Fibroblast of gingiva (primary cell): ENCODE measurements around the gene NIT1.

Source experiments
- DNase-seq: peaks from one replicate; pipeline ENCODE4 v3.0.0-alpha.2; 2011; ENCODE audit warnings: low read depth

The NIT1 gene

DNA sequence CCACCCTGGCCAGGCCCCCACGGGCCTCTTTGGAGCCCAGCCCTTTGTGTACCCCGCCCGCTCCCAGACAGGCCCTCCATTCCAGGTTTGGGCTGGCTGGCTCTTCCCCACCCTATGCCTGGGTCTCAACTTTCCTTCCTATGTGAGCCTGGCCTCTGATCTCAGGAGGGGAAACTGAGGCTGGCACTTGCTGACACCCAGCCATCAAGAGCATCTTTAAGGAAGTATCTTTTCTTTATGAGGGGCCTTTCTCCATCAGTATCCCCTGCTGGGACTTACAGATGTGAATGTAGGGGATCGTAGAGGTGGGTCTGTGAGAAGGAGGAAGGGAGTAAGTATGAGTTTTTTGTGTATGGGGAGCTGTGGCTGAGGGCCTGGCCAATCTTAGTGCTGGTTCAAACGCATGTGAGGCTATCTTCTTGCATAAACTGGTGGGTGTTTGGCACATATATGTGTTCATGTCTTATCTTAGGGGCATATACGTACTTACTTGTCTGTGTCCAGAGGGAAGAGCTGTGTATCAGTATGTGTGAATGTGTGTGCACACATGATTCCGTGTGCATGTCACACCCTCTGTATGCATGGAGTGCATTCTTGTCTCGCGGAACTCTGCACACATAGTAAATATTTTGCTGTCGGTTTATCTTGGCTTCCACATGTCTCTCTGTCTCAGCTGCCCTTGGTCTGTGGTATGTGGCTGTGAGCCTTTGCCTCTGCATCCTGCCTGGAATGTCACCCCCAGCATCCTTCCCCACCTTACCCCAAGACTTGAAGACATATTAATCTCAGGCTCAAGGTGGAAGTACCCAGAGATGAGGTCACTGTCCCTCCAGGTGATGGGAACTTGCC is 33.9 kb upstream of the NIT1 start:
- no peak for DNase-seq

DNA sequence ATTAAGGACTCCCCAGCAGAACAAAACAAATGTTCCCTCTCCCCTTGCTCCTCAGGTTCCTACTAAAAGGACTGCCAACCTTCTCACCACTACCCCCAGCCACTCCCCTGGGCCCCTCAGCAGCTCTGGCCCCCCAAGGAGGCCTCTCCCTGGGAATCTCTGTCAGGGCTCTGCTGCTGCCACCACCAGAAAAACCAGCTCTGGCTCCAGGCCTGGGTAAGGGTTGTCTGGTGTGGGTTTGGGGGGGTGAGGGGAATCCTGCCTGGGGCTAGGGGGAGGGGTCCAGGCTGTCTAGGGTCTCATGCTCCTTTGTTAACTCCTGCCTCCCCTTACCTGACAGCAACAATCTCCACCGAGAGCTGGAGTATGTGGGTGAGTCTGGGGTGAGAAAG is 33.3 kb upstream of the NIT1 start:
- DNase-seq: no peak

DNA sequence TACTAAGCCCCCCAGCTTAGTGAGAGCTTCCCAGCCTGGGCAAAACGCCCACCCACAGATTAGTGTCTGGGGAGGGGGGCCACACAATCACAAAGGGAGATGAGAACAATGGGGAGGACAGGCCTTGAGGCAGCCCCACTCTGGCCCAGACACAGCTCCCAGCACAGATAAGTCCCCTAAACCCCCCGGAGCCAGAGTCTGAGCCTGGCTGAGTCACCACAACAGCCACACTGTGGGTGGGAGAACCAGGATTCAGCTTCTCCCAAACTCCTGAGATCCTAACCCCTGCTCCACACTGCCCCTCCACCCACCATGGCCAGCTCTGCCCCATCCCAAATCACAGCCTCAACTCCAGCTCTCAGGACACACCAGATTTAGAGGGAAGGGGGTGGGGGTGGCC is 32.7 kb upstream of the NIT1 start:
- no peak for DNase-seq

DNA sequence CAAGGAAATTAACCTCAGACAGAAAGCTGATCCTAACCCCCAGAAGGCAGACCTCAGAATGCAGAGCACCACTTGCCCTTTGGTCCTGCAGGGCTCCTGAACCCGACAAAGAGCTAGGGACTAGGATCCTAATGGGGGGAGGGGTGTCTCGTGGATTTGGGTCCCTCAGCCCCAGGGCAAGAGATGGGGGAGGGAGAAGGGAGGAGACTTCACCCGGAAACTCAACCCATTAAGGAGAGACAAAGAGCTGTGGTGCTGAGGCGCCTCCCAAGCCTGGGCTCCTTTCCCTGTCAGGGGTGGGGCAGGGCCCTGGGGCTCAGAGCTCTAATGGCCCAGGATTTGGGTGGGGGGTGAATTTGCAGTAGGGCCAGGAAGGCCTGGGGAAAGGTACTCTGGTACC is 31.4 kb upstream of the NIT1 start:
- no peak for DNase-seq

DNA sequence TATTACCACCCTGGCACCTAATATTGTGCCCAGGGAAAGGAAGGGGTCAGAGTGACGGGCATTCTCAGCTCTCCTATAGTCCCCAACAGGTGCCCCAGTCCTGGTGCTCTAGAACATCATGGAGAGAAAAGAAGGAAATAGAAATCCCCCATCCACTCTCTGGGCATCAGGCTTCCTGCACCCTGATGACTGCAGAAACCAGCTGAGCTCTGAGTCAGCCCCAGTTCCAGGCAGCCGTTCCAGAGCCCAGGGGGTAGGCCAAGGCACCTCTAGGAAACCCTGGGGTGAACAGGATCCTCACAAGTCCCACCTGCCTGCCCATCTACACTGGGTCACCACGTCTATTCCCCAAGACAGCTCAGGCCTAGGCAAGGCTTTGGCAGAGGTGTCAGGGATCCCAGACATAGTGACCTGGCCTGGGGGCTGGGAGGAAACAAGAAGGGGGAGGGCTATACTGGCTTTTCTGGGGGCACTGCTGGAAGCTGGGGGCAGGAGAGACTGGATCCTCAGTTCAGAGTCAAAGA is 29.3 kb upstream of the NIT1 start:
- DNase-seq: peak; percentile 12

DNA sequence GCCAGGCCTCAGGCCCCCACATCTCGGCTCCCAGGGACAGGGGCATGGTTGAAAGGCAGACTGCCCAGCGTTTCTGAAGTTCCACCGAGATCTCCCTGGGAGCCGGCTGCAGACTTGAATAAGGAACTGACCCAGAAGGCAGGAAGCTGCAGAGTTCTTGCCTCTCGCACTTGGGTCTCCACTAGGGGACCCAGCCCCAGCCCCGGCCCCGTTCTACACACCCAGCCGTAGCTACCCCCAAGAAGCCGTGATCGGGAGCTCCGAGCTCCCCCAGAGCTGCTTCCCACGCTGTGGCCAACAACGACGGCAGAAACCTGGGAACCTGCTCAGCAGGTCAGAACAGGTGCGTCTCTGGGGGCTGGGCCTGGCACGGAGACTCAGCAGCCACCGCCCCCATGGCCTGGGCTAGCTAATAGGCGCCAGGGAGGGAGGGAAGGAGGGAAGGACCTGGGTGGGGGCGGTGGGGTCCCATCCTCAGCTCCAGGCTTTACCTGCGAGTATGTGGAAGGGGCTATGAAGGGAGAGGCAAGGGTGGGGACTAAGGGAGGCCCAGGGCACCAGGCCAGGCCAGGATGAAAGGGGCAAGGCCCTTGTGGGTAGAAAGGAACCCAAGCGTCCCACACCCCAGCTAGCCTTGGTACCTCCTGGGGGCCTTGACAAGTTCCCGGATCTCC is 28.5 kb upstream of the NIT1 start, which contains the start of gene NECTIN4:
NECTIN4 (minus strand) TSS at position 308 of the 674 bp plus-strand sequence; CDS start at position 46, 262 bp downstream.
- DNase-seq: no peak

DNA sequence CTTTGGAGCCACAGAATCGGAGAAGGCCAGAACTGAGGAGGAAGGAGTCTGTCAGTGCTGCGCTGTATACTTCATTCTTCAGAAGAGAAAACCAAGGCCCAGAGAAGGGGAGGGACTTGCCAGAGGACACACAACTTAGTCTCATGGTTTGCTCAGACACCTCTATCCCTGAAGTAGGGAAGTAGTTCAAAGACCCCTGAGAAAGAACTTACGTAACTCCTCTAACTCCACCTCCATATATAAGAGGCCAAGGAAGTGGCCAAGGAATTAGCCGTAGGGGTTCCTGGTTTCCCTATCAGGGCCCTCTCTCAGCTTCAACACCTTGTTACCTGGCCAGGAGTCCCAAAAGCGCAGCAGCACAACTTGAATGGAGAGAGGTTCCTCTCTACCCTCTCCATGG is 28.0 kb upstream of the NIT1 start:
- DNase-seq: no peak

DNA sequence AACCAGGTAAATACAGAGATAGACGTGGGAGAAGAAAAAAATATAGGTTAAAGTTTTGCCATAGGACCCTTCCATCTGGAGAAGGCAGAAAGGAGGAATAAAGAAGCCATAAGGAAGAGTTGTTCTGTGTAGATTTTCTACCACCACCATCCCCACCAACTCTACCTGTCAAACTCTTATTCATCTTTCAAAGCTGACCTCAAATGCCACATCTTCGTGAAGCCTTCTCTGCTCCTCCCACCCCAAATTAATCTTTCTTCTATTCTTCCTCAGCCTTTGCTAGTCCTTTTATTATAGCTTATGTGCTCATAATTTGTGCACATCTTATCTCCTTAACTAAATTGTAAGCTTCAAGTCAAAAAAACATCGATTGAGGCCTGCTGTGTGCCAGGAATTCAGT is 27.3 kb upstream of the NIT1 start:
- DNase-seq: no peak

DNA sequence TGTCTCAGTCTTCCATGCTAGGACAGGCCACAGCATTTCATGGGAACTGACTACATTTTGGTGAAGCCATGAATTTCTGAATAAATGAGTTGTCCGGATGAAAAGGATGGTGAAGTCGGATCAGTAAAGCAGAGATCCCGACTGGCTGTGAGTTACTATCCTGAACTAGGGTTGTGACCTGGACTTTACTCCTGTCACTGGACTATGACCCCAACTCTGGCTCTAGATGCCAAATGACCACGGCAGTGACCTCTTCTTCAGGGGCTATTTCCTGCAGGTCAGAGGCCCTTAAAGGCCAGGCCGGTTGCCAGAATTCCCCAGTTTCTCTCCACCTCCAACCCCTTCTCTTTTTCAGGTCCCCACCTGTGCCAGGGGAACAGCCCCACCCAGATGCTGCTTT is 26.8 kb upstream of the NIT1 start:
- no peak for DNase-seq

DNA sequence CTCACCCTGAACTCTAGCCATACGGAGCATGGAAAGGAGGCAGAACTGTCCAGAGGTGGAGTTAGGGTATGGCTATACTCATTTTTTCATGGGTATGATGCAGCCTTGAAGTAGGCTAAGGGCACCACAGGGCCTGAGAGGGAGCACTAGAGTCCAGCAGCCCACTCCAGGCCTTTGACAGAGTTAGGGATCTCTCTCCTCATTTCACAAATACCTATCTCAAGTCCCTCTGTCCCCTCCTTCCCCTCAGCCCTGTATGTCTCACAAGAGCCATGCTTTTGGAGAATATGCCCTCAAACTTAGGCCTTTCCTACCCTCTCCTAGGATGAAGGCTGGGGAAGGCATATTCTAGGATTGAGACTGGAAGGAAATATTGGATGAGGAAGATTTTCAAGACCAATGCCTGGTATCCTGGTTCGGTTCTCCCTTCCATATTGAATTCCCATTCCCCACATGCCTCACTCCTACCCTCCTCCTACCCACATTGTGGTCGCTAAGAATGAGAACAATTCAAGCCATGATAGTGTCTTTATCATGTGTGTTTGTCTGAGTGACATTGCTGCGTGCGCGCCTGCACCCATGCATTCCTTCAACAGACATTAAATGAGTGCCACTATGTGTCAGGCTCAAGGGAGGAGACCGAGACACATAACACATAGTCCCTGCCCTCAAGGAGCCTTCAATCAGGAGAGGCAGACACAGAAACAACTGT is 26.0 kb upstream of the NIT1 start:
- DNase-seq: no peak

DNA sequence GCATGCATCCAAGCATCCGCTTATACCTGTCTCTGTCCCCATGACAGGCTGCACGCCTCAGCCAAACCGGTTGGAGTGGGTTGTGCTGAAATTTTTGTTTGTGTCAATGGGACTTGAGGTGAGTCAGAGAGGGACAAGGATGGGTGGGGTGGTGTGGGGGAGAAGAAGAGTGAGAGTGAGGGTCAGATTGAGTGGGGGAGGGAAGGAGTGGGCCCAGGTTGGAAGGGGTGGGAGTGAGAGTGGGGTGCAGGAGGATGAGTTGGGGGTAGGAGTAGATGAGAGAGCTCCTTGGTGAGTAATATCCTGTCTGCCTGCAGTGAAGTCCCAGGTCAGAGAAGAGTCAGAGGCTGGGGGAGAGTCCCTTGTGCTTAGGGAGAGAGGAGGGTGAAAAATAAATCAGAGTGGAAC is 25.3 kb upstream of the NIT1 start:
- DNase-seq: no peak

DNA sequence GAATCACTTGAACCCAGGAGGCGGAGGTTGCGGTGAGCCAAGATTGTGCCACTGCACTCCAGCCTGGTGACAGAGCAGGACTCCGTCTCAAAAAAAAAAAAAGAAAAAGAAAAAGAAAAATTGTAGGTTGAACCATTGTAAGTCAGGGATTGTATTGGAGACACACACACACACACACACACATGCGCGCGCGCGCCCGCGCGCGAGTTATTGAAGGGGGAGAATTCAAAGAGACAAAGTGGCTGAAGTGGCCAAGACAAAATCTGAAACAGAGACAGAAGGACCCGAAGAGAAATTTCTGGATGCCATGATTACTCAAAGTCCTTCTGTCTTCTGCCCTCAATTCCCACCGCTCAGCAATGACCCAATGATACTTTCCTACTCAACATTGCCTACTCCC is 23.4 kb upstream of the NIT1 start:
- no peak for DNase-seq

DNA sequence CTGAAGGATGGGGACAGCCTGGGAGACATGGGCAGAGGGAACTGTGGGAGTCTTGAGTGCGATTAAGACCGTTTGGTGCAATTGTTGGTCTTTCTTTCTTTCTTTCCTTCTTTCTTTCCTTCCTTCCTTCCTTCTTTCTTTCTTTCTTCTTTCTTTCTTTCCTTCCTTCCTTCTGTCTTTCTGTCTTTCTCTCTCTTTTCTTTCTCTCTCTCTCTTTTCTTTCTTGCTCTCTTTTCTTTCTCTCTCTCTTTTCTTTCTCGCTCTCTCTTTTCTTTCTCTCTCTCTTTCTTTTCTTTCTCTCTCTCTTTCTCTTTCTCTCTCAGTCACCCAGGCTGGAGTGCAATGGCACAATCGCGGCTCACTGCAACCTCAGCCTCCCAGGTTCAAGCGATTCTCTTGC is 22.7 kb upstream of the NIT1 start:
- no peak for DNase-seq

DNA sequence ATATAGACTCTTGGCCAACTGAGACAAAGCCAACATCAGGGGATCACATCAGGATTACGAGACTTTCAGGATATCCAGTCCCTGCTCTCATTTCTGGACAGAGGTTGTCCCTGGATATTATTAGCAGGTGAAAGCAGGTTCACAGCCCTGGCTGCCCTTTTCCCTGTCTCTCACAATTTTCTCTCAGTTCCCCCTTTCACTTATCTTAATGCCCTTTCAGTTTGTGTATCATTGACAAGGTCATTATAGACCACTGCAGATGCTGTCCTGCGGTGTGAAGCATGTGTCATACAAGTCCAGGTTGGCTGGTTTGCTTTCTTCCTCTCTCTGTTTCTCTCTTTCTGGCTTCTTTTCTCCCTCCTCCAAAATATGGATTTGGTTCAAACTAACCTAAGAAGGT is 21.9 kb upstream of the NIT1 start:
- no peak for DNase-seq

DNA sequence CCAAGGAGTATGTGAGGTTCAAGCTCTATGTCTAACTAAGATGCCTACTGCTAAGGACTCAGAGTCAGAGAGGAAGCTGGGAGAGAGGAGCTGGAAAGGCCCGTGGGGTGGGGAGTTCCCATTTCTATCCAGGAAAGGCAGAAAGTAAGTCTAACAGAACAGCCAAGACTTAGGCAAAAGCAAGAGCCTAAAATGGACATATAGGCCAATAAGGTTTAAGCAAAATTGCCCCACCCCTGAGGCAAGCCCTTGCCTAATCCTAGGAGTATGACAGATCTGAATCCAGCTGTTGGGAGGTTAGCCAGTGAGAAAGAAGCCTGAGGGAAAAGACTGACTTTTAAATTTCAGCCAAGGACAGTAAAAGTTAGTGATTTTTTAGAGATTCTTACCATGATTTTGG is 21.4 kb upstream of the NIT1 start:
- DNase-seq: peak; percentile 85

DNA sequence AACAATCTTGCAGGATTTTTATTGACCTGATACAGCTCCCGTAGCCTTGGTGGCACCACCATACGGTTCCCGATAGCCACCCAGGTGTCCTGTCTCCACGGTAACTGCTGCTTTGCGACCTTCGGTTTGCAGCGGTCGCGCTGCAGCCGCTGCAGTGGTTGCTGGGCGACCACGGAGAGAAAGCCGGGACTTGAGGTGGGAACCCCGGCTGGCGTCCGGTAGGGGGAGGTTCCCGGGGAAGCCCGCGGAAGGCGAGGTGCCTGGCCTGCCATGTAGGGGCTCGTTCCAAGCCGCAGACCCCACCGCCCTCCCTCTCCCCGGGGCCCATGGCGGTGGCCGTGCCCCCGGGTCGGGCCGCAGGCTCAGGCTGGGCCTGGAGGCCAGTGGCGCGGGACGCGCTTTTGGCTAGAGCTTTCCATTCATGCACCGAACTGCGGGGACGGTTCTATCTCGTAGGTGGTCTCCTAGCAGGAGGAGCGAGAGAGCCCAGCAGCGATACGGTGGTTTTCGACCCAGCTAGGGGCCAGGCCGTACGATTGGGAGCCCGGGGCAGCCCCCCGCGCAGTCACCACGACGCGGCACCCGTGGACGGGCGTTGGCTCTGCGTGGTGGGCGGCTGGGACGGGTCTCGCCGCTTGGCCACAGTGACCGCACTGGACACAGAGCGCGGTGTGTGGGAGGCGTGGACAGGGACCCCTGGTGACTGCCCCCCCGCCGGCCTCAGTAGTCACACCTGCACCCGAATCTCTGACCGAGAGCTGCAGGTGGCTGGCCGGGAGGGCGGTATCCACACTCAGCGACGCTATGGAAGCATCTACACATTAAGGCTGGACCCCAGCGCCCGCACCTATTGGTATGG is 19.5 kb upstream of the NIT1 start, which contains the start of gene KLHDC9:
KLHDC9 (plus strand) TSS at position 152 of the 859 bp plus-strand sequence; CDS start at position 327, 175 bp downstream.
- DNase-seq: peak; percentile 78

DNA sequence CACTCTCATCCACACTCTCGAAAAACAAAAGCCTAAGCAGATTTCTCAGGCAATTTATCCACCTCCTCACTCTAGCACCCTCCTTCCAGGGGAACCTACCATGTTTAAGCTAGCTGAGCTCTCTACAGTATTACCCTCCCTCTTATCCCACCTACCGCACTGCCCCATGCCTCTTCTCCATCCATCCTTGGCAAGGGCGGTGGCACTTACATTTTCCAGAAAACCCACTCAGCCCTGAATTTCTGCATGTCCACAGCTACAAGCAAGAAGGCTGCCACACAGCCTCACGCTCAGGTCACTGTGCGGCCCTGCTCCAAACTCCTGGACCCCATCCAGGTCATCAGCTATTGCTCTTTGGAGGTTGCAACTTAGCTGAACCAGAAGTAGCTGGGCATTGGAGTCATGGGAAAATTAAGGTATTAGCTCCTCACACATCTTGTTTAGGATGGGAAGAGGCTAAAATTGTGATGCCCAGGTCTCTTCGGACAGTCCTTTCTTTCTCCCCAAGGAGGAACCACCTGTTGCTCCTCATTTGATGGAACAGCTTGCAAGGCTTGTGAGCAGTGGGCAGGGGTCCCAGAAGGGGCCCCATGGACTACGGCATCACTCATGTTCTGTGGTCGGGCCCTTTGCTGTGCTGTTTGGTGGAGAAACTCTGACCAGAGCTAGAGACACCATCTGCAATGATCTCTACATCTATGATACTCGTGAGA is 18.7 kb upstream of the NIT1 start:
- DNase-seq: no peak

DNA sequence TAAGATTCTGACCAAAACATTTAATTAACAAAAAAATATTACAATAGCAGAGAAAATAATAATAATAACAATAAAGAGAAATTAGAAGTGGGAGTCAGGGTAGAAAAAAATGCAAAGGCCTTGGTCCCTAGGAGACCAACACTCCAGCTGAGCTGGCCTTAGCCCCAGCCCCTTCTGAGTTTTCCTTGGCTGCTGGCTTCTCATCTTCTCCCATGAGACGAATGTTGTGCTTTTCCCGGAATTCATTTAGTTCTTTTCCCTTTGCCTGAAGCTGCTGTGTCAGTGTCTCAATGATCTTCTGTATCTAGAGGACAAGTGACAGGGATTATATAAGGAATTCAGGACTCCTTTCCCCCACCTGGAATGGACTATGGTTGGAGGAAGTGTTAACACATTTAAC is 17.3 kb upstream of the NIT1 start:
- no peak for DNase-seq

DNA sequence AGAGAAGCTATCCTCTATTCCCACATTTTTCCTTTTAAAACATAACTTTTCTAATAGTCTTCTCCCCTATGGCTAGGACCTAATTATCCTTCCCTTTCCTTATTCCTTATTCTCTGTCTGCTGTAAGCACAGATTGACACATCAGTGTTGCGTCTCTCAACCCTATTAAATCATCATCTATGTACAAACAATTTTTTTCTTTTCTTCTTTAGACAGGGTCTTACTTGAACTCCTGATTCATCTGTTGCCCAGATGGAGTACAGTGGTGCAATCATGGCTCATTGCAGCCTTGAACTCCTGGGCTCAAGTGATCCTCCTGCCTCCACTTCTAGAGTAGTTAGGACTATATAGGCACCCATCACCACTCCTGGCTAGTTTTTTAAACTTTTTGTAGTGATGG is 11.5 kb upstream of the NIT1 start:
- no peak for DNase-seq

DNA sequence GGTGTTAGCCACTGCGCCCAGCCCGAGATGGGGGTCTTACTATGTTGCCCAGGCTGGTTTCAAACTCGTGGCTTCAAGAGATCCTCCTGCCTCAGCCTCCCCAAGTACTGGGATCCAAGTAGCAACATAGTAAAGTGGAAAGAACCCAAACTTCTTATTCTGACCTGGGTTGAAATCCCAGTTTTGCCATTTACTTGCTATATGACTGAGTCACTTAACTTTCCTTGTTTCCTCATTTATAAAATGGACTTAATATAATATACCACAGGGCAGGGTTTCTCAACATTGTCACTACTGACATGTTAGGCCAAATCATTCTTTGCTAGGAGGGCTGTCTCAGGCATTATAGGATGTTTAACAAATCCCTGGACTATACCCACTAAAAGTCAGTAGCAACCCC is 6.8 kb upstream of the NIT1 start:
- DNase-seq: no peak

DNA sequence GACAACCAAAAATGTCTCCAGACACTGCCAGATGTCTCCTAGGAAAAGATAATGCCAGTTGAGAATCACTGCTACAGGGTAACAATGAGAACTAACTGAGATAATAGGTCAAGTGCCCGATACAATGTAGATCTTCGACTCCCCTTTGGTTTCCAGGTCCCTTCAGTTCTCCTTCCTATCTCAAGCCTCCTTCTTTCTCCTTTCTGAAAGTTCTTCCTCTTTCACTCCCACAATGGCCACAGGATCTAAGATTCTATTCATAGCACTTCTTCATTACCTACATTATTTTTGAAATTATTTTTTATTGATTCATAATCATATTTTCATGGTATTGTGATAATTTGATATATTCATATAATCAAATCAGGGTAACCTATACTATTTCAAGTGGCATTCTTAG is 6.4 kb upstream of the NIT1 start:
- DNase-seq: no peak
